Stimulated activated CD4-positive, alpha-beta T cell treated with anti-CD3 and anti-CD28 coated beads, TNF-alpha, amount 100 ng/mL, for 24 hours (primary cell): ENCODE data around the gene POLD4.
"Not testable (repeated sequence)": the region's sequence is repeated elsewhere in the genome, so short reads cannot be mapped to it uniquely, and the experiment has no call there.

ENCODE experiments used
- DNase-seq, 3 experiments: peaks; one replicate each; pipeline ENCODE4 v3.0.0-alpha.2; 2020; ENCODE audit warnings: low read depth in 3 of 3

Gene POLD4

DNA sequence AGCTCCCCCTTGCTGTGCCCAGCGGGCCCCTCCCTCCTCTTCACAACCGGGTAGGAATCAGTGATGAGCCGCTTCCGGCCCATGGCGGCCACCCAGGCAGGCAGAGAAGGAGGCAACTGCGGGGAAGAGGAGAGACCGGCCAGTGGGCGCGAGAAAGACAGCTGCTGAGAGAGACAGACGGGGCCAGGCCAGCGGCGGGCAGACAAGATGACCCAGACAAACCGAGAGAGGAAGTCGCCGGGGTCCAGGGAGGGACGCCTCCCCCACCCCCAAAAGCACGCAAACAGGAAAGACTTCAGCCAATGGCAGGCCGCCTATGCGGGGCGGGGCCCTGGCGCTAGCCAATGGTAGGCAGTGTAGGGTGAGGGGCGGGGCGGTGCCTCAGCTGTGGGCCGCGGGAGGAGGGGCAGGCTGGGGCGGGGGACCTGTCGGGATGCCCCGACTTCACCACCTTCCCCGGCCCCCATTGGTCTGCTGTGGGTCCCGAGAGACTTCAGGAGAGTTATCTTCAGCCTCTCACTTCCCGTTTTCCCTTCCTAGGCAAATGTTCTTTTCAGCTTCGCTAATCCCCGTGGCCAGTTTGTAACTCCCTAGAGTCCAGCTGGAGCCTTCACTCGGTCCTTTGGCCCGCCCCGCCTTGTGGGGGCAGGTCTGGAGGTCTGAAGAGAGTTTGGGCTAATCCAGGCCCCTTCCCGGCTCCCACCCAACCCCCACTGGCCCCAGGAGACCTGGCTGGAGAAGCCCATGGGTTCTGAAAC is at the start of gene POLD4:
Gene POLD4, minus strand, starts transcription at position 230 of the 758 bp plus-strand sequence. Its CDS starts 147 bp downstream, at position 83.
- DNase-seq = peak; percentile 89 to 97 (median 91)

DNA sequence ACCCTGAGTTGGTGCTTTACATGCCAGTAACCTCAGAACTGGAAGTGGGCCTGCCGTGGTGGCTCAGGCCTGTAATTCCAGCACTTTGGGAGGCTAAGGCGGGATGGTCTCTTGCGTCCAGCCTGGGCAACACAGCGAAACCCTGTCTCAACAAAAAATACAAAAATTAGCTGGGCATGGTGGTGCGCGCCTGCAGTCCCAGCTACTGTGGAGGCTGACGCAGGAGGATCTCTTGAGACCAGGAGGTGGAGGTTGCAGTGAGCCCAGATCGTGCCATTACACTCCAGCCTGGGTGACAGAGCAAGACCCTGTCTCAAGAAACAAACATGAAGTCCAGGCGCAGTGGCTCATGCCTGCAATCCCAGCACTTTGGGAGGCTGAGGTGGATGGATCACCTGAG is 49.7 kb upstream of the POLD4 start:
- DNase-seq = not testable (repeated sequence)

DNA sequence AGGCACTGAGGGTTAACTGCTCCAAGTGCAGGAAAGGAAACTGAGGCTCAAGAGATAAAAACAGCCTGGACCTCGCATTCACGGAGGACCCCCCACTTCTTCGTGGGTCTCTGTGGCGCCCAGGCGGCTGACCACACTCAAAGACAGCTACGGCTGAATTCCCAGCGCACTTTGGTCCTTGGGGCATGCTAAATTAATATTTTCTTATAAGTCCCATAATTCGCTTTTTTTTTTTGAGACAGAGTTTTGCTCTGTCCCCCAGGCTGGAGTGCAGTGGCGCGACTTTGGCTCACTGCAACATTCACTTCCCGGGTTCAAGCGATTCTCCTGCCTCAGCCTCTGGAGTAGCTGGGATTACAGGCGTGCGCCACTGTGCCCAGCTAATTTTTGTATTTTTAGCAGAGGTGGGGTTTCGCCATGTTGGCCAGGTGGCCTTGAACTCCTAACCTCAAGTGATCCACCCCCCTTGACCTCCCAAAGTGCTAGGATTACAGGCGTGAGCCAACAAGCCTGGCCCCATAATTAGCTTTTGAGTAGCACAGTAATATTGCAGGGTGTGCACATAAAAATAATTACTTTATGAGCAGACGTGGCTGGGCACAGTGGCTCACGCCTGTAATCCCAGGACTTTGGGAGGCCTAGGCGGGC is 49.0 kb upstream of the POLD4 start:
- DNase-seq = not testable (repeated sequence)

DNA sequence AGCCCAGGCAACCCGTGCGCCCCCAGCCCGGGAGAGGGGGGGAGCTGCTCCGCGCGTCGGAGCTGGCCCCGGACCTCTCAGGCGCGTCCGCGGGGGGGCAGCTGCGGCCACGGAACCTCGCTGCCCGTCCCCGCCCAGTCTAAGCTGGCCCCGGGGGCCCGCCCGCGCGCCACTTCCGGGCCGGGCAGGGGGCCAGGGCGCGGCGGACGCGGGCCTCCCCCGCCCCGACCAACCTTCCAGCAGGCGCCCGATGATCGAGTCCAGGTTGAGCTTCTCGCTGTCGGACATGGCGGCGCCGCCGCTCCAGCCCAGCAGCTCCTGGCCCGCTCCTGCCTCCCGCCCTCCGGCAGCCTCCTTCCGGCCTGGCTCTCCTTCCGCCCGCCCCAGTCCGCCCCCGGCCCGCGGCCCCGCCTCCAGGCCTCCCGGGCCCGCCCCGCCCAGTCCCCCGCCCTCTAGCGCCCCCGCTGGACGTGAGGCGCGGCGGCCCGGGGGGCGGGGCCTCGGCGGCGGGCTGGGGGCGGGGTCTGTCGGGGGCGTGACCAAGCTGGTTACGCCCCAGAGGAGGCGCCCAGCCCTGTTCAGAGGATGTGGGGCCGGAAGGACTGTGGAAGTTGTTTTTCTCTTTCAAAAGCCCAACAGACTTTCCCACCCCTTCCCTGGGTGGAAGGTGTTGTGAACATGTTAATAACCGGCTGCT is 48.3 kb upstream of the POLD4 start, which contains the start of gene PPP1CA:
Gene PPP1CA, minus strand, starts transcription at position 364 of the 697 bp plus-strand sequence. Its CDS starts 76 bp downstream, at position 288.
- peak; percentile 81 to 88 (median 88) for DNase-seq

DNA sequence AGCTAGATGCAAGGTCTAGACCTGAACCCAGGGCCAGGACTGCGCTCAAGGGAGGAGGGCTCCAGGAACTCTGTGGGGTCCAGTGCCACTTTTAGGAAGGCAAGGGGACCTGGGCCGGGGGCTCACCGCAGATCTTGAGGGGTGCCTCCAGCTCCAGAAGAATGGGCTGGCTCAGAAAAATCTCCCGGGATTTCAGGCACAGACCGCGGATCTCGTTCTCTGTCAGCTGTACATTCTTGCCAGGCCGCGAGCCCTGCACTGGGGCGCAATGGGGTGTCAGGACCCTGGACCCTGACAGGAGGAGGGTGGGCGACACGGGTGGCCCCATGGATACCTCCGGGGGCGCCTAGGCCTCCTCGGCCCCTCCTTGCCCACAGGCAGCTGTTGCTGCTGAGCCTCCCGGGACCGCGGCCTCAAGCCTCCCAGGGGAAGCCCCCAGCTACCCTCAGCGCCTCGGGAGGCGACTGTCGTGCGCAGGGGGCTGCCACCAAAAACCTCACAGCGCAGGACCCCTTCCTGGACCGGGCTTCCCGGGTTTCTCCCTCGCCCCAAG is 47.7 kb upstream of the POLD4 start:
- no peak for DNase-seq

DNA sequence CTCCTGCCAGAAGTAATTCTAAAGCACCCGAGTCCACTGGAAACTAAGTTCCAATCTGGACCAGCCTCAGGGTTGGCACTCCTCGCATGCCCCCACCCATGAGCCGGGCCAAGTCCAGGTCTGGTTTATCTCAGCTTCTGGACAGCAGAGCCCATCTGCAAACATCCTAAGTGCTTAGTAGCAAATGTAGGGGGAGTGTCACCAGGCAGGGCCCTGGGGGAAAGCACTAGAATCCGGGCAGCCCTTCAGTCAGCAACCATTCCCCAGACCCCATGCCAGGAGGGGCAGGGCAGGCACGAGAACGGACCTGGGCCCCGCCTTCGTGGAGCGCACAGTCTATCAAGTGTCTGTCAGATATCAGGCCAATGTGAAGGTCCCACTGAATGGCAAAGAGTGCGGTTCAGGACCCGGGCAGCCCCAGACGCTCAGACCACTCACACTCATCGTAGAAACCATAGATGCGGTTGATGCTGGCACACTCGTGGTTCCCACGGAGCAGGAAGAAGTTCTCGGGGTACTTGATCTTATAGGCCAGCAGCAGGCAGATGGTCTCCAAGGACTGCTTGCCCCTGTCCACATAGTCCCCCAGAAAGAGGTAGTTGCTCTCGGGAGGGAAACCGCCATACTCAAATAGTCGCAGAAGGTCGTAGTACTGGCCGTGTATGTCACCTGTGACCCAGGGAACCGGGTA is 47.0 kb upstream of the POLD4 start:
- no peak for DNase-seq

DNA sequence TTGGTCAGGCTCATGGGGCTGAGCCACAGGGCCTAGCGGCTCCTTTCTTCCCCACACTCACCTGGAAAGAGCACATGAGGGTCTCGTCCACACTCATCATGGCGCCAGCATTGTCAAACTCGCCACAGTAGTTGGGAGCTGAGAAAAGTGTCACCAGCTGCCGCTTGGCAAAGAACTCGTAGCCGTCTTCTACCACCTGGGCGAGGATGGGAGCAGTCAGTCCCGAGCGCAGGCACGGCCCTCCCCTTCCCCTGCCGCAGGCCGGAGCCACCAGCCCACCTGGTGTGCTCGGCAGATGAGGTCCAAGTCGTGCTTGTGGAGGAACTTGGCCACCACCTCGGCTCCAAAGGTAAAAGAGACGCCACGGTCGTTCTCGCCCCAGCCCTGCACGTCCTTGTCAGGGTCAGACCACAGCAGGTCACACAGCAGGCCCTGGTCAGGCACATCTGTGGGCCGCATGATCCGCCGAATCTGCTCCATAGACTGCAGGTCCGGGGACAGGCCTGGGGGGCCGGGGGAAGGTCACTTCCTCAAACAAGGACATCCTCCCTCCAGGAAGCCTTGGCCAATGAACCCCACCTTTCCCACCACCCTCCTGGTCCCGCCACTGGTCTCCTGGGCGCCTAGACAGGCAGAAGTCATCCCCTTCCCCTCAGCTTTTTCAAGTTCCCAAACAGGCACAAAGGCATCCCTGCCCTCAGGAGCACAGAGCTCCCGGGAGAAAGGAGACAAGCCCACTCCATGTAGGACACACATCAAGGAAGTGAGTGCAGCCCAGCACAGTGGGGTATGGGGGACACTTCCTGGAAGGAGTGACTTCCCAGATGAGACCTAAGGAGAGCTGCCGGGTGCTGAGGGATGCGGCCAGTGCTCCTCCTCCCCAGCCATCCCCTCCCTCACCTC is 45.6 kb upstream of the POLD4 start:
- no peak for DNase-seq

DNA sequence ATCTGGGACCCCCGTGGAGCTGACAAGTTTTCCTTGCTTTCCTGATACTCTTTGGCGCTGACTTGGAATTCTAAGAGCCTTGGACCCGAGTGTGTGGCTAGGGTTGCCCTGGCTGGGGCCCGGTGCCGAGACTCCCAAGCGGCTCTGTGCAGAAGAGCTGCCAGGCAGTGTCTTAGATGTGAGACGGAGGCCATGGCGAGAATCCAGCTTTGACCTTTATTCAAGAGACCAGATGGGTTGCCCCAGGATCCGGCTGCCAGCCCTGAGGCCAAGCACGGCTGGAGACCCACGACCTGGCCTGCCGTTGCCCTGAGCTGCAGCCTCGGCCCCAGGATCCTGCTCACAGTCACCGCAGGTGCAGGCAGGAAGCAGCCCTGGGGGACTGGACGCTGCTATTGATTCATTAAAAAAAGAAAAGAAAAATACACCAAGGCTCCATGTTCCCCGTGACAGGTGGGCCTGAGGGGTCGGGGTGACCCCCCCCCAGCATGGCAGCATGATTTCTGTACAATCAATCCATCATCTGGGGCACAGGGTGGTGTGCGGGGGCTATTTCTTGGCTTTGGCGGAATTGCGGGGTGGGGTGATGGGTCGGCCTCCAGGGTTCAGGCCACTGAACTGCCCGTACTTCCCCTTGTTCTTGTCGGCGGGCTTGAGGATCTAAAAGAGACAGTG is 44.8 kb upstream of the POLD4 start:
- no peak for DNase-seq

DNA sequence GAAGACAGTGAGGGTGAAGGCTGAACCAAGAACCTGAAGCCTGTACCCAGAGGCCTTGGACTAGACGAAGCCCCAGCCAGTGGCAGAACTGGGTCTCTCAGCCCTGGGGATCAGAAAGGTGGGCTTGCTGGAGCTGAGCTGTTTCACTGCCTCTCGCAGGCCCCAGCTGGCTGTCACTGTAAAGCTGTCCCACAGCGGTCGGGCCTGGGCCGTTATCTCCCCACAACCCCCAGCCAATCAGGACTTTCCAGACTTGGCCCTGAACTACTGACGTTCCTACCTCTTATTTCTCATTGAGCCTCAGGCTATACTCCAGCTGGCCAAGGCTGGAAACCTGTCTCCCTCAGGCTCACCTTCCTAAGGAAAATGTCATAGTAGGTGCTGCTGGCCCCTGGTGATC is 44.2 kb upstream of the POLD4 start:
- DNase-seq = no peak

DNA sequence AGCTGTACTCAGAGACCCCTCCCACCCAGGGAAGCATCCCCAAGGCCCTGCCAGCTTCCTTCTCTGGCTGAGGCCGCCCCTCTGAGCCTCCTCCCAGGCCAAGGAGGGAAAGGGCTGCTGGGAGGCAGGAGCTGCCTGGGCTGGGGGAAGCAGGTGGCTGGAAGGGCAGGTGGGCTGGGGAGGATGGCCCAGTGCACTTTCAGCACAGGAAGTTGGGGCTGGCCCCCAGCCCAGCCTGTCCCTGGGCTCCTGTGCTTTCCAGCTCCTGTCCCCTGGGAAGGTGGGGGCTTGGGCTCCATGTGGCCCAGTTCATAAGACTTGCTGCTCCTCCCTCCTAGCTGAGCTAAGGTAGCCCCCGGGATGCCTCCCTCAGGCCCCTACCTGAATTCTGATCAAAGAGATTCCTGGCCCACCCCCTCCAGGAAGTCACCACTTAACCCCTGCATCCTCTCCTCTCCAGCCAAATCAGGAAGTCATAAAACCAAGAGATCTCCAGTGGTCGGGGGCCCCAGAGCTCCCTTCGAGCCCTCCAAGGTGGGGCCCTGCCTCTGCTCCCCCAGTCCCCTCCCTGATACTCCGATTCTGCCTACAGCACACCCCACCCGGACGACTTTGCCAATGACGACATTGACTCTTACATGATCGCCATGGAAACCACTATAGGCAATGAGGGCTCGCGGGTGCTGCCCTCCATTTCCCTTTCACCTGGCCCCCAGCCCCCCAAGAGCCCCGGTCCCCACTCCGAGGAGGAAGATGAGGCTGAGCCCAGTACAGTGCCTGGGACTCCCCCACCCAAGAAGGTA is 43.4 kb upstream of the POLD4 start:
- DNase-seq = no peak

DNA sequence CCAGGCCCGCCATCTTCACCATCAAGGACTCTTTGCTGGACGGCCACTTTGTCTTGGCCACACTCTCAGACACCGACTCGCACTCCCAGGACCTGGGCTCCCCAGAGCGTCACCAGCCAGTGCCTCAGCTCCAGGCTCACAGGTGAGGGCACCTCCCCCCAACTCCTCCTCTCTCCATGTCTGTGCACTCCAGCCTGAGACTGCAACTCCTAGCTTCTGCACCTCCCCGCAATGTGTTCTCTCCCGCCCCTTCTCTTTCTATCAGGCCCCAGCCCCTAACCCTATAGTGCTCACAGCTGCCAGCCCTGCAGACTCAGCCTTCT is 42.9 kb upstream of the POLD4 start:
- DNase-seq = no peak

DNA sequence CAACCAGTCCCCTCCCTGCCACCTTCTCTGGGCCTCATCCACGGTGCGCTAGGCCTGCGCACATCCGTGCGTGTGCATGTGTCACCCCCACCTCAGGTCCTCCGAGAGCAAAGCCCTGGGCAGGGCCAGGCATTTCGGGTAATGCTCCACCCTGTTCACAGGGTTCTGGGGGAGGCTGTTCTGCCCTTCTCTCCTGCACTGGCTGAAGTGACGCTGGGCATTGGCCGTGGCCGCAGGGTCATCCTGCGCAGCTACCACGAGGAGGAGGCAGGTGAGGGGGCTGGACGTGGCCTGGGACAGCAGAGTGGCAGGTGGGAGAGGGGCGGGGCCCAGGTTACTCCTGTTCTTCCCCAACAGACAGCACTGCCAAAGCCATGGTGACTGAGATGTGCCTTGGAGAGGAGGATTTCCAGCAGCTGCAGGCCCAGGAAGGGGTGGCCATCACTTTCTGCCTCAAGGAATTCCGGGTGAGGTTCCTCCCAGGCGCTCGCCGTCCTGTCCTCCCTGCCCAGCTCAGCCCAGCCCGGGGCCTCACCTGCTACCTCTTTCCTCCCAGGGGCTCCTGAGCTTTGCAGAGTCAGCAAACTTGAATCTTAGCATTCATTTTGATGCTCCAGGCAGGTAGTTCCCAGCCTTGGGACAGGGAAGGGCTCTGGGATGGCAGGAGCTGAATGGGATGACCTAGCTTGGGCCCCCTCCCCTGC is 42.4 kb upstream of the POLD4 start:
- no peak for DNase-seq

DNA sequence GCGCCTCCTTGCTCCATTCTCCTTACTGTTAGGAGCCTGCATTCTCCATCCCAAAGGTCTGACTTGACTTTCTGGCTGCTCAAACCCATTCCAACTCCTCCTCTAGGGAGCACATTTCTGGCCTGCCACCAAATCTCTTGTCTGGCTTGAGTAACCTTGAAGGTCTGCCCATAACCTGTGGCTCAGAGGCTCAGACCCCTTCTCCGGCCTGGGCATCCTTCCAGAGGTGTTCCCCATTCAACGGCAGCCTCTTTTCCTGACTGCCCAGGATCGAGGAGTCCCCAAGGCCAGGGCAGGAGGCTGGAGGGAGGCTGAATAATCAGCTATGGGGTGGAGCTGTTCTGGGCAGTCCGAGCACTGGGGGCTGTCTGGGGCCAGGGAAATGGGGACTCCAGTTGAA is 40.6 kb upstream of the POLD4 start:
- no peak for DNase-seq

DNA sequence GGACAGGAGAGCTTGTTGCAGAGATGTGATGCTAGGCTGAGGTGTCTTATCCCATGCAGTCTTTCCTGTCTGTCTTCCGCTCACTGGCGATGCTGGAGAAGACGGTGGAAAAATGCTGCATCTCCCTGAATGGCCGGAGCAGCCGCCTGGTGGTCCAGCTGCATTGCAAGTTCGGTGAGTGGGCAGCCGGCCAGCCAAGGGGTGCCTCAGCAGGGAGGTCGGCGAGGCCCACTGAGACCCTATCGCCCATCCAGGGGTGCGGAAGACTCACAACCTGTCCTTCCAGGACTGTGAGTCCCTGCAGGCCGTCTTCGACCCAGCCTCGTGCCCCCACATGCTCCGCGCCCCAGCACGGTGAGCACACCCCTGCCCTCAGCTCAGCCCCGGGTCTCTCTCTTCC is 40.1 kb upstream of the POLD4 start:
- DNase-seq = no peak

DNA sequence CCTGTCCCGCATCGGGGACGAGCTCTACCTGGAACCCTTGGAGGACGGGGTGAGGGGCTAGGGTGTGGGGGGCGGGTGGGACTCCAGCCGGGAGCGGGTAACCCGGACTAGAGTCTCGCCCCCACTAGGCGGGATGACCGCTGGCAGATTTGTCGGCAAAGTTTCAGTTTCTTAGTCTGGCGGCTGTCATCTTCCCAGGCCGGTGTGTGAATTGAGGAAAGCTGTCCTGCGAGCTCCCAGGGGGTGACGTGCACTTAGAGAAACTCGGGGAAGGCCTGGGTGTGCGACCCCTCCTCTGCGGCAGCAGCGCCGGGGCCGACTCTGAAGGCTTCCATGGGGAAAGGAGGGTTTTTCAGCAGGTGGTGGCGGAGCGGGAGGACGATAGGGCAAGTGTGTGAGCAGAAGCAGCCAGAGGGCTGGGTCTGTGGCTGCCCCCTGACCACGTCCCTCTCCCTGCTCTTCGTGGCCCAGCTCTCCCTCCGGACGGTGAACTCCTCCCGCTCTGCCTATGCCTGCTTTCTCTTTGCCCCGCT is 38.9 kb upstream of the POLD4 start:
- DNase-seq = no peak

DNA sequence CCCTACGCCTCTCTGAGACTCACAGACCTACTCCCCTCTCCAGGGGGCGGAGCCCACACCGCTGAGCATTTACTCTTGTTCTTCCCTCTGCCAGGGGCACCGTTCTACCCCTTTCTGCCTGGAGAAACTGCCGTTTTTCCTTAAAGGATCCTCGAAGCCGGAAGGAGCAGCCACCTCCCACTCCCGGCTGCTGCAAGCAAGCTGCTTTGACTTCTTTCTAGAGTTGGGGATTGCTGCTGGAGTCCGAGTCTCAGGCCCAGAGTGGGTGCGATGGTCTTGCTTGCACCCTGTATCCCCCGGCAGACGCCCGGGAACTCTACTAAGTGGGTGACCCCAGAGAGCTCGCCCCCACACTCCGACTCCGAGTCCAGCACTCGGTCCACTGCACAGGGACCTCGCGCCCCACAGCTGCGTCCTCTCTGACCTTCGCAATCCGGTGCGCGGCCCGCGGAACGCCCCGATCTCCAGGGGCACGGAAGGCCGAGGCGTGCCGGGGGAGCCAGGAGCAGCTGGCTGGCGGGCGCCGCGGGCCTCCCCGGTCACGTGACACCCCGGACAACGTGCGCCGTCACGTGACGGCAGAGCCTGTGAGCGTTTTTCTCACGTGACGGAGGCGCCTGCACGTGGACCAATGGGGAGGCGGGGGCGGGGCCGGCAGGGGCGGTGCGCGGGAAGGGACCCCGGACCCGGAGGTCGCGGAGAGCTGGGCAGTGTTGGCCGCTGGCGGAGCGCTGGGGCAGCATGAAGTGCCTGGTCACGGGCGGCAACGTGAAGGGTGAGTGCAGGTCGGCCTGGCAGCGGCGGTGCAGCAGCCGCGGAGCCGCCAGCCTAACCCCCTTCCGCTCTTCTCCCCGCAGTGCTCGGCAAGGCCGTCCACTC is 38.2 kb upstream of the POLD4 start, which contains the start of gene RAD9A:
Gene RAD9A, plus strand, starts transcription at position 683 of the 879 bp plus-strand sequence. Its CDS starts 59 bp downstream, at position 742.
- peak; percentile 83 to 92 (median 89) for DNase-seq

DNA sequence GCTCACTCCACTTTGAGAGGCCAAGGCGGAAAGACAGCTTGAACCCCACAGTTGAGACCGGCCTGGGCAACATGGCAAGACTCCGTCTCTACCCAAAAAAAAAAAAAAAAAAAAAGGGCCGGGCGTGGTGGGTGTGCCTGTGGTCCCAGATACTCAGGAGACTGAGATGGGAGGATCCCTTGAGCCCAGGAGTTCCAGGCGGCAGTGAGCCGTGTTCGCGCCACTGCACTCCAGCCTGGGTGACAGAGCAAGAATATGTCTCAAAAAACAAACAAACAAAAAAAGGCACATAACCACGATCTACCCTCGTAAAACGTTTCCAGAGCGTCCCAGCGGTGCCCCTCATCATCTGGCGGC is 37.6 kb upstream of the POLD4 start:
- DNase-seq = no peak
